GM21390 (cell line): ENCODE results near the gene ST8SIA2.

ENCODE experiments used
- ATAC-seq: cut with Tn5 transposase; IDR thresholded peaks from one replicate; pipeline ENCODE4 v1.9.1; 2021; ENCODE audit not compliant: unreplicated experiment

Gene ST8SIA2, protein sequence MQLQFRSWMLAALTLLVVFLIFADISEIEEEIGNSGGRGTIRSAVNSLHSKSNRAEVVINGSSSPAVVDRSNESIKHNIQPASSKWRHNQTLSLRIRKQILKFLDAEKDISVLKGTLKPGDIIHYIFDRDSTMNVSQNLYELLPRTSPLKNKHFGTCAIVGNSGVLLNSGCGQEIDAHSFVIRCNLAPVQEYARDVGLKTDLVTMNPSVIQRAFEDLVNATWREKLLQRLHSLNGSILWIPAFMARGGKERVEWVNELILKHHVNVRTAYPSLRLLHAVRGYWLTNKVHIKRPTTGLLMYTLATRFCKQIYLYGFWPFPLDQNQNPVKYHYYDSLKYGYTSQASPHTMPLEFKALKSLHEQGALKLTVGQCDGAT

DNA sequence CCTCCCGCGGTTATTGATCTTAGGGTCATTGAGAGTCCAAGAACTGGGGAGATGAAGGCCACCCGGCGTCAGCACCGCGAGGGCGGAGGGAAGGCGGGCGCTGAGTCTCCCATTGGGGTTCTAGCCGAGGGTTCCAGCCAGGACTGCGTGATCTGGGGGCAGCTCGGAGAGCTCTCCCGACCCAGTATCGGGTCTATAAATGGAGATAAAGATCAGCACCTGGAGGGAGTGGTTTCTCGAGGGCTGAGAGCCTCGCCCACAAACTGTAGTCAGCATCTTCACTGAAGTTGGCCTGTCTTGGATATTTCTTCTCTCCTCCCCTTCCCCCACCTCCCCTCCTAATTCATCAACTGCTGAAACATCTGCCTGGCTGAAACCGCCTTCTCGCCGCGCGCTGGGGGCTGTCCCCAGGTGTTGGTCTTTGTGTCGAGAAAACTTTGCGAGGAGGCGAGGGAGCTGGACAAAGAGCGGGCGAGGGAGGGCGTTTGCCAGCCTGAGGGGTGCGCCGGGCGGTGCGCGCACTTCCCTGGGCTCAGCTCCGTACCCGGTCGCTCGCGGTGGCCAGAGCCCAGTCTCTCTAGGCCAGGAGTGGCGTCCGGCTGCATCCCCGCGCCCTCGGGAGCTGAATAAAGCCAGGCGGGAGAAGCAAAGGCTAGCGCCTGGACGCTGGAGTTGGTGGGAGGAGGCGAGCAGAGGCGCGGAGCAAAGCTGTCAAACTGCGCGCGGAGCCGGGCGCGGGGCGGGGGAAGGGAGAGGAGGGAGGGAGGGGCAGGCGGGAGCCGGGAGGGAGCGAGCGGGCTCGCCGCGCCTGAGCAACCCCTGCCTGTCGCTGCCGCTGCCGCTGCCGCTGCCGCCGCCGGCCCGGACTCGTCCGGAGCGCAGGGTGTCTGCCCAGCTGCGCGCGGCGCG lies at the start of gene ST8SIA2:
ST8SIA2 (plus strand) TSS at position 811 of the 909 bp plus-strand sequence. CDS start 184 bp downstream, outside the sequence.
- no peak for ATAC-seq

DNA sequence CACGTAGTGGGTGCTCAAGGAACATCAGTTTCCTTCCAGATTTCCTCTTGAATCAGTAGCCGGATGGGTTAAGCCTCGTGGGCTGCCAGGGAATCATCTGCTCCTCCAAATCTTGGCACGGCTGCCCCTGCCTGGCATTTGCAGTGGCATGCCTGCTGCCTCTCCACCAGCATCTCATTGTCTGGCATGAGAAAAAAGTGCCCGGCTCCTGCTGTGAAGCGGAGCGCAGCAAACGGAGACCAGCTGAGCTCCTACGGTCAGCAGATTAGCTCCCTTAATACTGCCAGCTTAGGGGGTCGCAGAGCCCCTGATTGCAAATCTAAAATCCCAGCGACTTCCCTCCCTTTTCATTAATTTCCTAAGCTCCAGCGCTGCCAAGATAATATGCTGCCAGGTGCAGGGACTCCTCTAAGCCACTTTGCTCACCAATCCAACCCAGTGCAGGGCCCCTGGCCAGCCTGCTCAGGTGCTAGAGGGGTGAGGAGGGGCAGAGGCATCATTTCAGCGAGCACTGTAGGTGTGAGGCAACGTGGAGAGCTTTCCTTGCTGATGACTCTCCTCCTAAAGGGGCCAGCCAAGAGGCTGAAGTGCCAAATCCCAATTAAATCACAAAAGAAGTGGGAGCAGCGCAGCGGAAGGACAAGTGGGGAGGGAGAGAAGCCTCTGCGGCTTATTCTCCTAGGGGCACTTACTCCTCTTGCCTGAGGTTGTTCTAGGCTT lies 49.6 kb upstream of the ST8SIA2 start:
- no peak for ATAC-seq

DNA sequence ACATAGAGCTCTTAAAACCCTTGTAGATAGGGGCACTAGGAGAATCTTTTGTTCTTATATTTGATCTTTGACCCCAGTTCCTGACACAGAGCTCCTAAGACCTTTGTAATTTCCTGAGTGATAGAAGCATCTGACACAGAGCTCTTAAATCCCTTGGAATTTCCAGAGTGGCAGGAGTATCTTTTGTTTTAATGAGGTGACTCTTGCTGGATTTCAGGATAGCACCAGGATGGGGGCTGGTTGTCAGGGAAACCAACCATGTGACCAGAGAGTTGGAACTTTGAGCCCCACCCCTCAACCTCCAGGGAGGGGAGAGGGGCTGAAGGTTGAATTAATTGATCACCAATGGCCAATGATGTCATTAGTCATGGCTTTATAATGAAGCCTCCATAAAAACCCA lies 47.6 kb upstream of the ST8SIA2 start:
- no peak for ATAC-seq

DNA sequence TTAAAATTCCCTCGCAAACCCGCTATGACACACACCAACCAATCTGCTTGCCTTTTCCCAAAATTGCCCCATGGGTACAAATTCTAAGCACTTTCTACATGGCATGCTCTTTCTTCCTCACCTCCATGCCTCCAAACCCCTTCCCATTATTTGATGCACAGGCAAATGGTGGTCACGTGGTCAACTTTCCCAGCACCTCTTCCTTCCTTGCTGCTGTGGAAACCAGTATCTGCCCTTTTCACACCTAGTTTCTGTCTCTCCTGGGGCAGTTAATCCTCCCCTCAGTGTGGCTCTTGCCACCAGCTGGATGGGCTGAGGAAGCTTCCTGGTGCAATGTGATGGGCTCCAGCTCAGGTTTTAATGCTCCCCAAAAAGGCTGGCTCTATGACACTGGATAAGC lies 38.4 kb upstream of the ST8SIA2 start:
- no peak for ATAC-seq

DNA sequence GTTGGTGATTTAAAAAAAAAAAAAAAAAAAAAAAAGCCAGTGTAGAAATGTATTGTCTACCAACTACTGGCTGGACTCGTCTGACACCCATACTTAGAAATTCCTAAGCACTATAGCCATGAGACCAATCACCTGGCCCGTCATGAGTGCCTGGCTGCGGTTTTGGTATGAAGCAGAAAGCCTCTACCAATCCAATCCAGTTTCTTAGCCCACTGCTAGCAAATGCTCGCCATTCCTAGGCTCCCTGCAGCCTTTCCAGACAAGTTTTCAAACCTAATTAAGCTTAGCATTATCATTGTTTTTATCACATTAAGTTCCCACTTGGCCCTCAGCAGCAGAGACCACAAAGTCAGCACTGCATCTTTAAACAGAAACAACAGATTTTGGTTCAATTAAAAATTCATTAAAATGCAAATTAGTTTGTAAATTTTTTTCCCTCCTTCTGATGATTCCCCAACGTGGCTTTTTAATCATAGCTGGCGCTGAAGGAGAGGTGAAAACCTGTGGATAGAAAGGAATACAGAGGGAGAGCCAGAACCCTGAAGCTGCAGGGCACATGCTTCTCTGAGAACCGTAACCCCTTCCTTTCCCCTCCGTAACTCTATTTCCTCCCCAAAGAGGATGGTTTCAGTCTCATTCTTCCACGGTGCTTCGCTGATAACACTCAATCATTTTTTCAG lies 32.2 kb upstream of the ST8SIA2 start:
- no peak for ATAC-seq

DNA sequence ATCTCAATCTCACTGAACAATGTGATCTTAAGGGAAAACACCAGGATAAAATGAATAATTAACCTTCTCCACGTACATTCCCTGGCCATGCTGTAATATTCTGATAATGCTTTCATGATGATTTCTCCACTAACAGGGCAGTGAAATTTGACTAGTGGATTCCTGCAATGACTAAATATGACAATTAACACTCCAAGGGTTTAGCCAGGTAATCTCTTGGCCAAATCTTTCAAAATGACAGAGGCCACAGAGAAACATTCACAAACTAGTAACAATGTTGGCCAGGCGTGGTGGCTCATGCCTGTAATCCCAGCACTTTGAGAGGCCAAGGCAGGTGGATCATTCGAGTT lies 31.7 kb upstream of the ST8SIA2 start:
- no peak for ATAC-seq

DNA sequence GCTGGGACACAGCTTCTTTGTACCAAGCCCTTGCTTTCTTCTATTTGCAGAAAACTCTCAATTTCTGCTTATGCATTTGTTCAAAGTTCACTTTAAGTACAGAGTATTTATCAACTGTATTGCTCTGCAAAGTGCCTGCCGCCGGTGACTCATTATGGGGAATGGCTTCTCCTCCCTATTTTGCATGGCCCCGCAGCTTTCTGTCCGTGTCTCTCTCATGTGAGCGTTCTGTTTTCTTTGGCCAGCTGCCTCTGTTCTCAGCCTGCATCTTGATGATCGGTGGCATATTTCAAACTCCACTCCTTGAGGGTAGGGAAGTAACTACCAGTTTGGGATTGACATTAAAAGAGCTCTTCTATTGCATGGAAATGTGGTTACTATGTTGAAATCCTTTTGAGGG lies 28.6 kb upstream of the ST8SIA2 start:
- ATAC-seq, result no peak

DNA sequence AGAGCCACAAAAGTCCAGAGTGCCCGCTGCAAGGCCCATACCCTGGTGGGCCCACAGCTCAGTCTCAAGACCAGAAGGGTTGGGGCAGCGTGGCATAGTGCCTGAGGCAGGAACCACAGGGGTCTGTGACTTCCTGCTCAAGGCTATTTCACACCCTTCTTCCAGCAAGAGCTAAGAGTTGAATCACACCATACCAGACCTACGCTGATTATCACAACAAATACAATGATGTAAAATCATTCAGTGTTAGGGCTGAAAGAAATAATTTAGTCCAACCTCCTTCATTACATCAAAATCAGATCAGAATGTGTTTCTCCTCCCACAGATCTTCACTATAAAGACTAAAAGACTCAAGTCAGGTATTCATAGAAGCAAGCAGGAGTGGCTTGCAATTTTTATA lies 27.8 kb upstream of the ST8SIA2 start:
- no peak for ATAC-seq

DNA sequence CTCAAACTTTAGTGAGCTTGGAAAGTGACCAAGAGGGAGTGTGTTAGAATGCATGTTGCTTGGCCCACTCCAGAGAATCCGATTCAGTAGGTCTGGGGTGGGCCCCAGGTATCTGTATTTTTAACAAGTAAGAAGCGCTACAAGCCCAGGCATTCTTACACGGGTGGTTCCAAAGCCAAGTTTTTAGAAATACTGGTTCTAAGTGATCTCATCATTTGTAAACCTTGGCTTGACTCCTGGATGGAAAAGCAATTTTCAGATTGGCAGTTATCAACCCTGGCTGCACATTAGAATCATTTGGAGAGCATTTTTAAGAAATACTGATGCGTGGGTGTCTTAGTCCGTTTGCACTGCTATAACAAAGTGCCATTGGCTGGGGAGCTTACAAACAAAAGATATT lies 27.3 kb upstream of the ST8SIA2 start:
- ATAC-seq, result no peak

DNA sequence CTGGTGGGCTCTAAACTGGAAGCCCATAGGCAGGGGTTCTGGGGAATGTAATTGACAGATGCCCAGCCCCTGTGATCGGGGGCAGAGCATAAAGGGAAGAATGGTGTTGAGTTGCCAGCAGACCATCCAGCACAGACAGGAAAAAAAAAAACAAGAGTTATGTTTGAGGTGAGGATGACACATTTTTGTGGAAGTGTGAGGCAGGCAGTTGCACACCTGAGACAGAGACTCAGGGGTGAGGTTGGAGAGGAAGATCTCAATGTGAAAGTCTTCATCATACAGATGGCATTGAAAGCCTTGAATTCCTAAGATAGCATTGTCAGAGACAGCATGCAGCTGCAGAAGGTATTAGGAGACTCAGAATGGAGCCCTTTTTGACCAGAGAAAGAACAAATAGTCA lies 18.6 kb upstream of the ST8SIA2 start:
- no peak for ATAC-seq

DNA sequence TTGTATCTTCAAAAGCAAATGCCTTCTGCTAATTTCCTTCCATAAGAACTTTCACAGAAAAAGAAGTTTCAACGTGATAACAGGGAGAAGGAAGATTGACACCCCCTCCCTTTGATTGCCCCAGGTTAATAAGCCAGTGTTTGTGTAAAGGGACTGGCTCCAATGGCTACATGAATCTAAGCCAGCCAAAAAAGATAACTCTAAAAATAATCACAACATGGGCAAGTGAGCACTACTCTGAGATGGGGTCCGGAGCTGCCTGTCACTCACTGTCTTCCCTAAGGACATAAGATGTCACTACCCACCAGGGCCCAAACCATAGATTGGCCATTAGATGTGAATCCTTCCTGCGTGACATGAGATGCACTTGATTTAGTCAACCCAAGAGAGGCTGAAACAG lies 17.6 kb upstream of the ST8SIA2 start:
- no peak for ATAC-seq

DNA sequence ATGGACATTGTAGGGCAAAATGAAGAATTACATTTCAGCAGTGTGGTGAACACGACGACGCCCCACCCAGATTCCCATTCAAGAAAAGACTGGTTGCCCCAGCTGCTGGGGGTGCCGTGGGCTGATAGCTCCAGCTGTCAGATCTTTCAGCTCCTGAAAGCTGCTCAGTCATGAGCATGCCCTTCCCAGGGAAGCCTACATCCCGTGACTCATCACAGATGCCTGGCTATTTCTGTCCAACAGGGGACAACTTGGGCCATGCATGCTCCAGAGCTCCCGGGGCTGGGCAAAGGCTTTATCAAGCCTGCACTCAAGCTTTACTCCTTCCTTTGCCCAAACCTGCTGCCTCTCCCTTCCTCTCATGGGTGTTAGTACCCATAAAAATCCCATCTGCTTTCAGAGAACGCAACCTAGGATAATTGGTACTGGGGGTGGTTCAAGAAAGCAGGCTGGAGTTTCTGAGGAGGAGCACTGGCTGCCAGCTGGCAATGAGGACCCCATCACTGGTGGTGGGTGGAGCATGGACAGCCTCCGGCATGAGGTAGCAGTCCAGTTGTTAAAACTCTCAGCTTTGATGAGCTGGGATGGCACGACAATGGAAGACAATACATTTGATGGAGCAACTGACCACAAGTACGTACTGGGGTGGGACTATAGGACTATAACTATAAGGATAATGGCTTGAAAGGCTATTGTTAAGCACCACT lies 16.4 kb upstream of the ST8SIA2 start:
- ATAC-seq, result no peak

DNA sequence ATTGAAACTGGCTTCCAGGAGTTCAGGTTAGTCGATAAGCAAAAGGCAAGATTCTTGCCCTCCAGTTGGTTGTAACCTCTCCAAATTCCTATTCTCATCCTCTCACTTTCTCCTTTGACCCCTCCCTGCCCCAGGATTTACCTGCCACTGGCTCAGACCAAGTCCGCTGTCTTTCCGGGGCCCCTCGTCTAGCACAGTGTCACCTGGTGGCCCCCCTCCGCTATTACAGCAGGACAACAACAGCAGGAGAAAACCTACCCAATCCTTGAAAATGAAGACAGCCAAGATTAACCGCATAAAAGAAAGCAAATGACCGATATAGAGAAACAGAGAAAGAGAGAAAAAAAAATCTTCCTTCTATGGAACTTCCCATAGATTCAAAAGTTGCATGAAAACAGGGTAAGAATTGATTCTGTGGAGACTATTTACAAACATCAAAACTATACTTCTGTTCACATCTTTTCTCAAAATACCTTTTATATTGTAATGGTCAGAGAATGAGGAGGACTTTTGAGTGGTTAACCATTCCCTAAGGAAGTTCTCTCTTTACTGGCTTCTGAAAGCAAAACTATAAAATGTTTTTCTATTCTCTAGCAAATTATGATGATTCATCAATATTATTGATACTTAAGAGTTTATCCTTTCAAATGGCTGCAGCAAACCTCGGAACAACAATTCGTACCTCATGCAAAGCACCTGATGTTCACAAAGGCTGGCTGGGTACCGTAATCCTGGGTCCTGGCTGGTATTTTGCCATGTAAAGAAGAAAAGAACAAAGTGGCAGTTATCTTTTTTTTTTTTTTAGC lies 10.0 kb upstream of the ST8SIA2 start:
- ATAC-seq, result no peak

DNA sequence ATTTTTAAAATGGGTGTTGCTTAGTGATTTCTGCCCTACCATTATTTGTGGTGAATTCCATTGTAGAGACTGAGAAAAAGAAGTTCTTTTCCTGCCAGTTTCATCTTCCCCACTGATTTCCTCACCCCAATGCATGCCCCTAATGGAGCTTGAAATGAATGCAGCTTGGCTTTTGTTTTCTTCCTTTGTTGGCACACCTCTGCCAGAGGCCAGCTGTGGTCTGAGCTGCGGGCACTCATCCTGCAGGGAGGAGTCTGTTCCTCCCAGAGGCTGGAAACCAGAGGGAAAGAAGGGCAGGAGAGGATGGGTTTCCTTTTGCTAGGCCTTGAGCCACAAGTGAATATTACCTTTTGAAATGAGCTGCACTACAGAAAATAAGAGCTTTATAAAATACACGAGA lies 9.3 kb upstream of the ST8SIA2 start:
- no peak for ATAC-seq

DNA sequence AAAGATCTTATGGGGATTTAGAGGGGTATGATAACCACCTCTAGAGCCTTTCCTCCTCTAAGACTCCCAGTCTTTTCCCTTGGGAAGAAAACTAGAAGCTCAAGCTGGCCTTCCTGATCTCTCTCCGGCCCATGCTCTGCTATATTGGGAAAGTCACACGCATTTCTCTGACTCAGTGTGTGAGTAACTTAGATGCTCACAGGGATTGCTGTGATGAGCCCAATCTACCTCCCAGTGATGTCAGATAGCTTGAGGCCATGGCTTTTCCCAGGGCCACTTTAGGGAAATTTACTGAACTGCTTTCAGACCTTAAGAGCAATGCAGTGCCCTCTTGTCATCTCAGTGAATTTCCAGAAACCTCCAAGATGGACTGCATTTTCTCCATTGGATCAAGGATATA lies 8.6 kb upstream of the ST8SIA2 start:
- ATAC-seq, result no peak

DNA sequence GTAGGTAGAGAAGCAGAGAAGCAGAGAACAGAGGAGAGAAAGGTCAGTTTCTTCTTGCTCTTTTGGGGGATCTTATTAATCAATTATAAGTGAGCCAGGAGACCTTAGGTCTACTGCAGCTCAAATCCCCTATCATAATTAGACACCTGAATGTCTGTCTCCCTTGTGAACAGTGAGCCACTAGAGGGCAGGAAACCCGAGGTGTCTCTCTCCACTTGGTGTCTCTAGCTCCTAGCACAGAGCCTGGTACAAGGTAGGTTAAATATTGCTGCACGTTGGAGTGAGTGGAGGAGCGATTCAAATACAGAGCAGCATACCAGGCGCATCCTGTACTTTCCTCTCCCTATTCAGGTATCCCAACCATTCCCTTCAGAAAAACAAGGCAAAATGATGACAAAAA lies 2.0 kb upstream of the ST8SIA2 start:
- ATAC-seq, result no peak

DNA sequence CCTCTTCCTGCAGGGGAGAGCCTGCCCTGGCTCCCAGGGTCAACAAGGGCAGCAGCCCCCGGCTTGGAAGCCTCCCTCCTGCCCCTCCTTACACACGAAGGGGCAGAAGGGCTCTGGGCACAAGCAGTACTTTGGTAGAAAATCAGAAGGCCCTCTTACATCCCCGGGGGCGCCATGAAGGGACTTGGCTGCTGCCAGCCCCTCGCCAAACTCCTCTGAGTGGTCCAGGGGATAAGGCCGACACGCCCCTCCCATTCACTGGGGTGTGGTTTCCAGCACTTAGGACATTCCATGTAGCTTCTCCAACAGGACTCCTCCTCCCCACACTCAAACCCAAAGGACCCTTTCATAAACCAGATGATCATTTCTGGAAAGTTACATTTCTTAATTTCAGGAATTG lies 1.2 kb upstream of the ST8SIA2 start:
- no peak for ATAC-seq

DNA sequence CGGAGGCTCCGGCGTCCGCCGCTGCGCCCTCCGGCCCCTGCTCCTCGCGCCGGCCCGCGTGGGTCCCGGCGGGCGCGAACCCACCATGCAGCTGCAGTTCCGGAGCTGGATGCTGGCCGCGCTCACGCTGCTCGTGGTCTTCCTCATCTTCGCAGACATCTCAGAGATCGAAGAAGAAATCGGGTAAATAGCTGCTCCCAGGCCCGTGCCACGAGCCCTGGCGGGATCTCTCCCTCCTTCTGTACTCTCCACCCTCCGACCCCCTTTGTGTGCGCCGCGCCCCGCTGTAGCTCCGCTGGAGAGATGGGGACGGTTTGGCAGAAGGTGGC lies 263 bp downstream of the ST8SIA2 start:
- ATAC-seq, result no peak

DNA sequence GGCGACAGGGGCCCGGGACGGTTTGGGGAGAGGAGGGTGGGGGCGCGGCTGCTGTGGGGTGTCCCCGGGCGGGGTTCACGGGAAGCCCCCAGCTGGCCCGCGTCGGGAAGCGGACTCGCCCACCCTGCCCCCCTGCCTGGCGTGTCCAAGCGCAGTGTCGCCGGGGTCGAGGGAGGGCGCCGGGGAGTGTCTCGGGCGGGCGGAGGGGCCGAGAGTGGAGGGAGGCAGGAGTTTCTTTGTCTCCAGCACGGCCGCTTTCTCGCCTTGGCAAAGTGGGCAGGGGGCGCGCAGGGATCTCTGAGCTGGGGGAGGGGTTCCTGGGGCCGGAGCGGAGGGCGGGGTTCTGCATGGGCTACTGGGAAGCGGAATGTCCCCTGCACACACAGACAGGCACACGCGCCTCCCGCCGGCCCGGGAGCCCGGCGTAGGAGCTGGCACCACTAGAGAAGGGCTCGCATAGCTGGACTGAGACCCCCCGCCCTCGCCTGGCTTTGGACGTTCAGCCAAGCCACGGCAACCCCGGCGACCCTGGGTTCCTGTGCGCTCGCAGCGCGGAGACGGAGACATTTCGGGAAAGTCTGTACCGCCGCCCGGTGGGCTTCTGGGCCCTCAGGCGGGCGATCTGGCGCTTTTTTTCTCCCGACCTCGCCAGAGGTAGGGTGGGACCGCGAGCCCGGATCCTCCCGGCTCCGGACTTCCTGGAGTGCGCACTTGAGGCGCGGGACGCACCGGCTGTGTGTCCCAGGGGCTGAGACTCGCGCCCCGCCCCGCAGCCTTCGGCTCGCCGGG lies 822 bp downstream of the ST8SIA2 start:
- no peak for ATAC-seq
